ELR (cell line): ENCODE measurements around the gene CD6.
A peak's percentile ranks its signal among the peaks of the same experiment; 100 is the strongest.

Experiments
- DNase-seq: peaks from one replicate; pipeline ENCODE4 v3.0.0-alpha.2; 2015; ENCODE audit warnings: low read depth

CD6 gene

DNA sequence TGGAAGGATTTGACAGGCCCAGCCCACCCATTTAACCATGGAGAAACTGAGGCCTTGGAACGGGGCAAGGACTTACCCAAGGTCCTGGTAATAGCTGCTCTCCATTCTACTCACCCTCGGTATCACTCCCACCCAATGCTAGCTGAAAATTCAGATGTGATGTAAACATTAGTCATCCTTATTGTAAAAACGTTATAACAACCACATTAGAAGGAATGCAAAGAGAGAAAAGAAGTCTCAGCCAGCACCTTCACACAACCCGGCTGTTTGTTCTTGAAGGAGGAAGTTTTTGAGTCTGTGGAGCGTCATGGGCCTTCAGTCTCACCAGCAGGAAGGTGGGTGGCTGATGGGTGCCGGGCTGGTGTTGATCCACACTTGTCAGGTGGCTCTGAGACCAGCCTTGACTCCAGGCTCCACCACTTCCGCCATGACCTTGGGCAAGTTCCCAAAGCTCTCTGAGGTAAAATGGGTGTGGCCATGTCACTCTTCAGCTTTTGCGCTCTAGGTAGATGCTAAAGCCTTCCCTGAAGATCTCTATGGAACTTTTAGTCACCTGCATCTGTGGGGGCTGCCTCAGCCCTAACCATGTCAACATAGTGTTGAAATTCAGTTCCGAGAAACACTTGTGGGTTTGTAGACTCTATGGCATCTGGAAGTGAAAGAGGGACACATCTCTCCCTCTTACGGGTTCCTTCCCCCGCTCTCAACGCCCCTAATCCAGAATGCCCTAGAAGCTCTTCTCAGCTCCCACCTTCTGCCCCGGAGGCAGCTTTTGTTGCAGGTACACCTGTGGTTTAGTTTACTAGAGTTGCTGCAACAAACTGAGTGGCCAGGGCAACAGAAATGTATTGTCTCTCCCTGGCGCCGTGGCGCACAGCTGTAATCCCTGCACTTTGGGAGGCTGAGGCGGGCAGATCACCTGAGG, 14.8 kb downstream of the CD6 start:
- peak; percentile 76 for DNase-seq

DNA sequence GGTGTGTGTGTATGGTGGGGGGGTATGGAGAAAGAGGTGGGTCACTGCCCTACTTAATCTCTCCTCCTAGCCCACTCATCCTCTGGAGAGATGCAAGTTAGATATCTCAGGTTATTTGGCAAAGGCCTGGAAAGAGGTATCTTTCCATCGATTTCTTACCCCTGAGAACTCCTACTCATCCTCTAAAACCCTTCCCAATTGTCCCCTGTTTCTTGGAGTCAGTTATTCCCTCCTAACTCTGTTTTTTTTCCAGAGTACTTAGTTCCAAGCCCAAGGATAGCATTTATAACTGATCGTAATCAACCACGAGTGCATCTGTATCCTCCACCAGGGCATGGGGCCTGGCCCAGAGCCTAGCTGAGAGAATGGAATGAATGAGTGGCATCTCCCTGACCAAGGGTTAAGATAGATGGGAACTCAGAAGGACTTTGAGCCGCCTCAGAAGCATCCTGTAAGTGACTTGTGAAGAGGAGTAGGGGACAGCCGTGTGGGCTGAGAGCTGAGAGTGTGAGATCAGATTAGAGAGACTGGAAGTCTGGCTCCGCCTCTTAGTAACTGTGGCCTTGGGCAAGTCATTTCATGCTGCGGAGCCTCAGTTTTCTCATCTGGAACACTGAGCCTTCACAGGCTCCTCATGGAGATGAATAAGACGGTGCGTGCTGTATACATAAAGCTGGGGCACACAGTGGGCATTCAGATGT, 16.2 kb downstream of the CD6 start:
- DNase-seq = no peak

DNA sequence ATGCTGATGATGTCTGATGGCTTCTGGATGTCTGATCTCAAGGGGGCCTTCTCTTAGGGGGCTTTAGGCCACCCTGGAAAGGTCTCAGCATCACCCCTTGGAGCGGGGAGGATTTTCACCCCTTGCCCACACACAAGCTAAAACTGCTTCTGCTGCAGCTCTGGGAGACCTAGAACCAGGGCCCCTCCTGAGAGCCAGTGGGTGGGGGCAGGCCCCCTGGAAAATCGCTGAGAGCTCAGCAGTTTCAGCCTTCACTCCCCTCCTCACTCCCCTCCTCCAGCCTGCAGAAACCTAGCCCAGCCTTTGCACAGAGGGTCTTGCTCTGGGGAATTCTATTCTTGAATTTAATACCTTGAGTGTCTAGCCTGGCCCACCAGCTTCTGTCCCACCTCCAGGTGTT, 17.2 kb downstream of the CD6 start:
- no peak for DNase-seq

DNA sequence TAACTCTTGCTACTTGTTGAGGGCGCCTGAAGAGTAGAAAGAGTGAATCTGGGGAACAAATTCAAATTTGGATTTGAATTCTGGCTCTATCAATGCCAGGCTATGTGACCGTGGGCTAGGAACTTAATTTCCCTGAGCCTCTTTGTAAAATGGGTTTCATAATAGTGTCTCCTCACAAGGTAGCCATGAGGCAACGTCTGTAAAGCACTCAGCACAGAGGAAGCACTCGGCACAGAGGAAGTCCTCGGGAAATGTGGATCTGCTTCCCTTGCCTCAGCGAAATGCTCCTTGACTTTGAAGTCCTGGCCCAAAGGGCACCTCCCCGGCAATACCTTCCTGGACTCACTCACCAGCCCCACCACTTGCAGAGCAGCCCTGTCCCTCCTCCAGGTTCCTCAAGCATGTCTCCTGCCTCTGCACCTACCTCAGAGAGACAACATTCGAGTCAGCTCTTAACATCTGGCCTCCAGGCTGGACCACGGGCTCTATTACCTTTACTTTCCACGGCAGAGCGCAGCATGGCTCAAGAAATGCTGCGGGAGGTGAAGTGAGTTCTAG, 17.7 kb downstream of the CD6 start:
- no peak for DNase-seq

DNA sequence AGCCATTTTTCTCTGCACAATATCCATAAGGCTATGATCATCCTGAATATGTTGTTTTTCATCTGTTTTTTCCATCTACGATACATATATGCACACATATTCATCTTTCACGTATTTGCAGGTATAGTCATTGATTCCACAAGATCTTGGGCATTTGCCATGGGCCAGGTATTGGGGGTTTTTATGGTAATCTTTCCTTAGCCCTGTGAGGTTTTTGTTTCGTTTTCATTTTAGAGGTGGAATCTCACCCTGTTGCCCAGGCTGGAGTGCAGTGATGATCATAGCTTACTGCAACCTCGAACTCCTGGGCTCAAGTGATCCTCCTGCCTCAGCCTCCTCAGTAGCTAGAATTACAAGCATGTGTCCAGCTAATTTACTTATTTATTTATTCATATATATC, 20.0 kb downstream of the CD6 start:
- no peak for DNase-seq

DNA sequence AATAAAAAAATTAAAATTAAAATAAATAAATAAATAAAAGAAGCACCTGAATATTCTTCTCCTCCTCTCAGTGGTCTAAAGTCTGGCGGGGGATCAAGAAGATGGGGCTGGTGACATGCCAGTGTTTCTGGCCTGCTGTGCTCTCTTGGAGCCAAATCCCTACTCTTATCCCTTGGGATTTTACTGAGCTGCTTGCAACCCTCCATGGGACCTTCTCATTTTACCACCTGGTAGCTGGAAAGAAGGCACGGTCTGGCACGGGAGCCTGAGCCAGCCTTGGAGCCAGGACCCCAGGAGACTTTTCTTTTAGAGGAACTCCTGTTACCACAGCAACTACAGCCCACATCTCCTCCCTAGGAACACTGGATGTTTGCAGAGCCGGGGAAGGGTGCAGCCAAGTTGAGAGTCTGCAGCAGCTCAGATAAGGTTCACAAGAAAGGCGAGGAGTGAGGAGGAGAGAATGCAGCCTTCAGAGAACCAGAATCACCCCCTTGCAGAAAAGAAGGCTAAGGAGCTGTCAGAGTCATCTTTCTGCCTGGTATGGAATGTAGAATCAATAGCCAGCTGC, 21.4 kb downstream of the CD6 start:
- no peak for DNase-seq

DNA sequence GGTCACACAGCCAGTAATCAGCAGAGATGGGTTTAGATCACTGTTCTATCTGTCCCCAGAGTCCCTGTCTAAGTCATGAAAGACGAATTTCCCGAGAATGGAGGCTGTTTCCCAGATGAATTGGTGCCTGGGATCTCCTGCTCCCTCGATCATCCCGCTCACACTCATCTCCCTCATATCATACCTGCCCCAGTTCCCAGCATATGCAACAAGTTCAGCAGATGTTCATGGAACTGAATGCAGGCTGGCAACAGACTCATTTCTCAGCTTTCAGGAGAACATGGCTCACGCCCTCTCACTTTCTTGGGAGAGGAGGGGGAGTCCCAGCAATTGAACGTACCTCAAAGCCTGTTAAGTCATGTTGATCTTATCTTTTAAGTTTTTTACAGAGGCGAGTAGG, 22.1 kb downstream of the CD6 start:
- DNase-seq = no peak

DNA sequence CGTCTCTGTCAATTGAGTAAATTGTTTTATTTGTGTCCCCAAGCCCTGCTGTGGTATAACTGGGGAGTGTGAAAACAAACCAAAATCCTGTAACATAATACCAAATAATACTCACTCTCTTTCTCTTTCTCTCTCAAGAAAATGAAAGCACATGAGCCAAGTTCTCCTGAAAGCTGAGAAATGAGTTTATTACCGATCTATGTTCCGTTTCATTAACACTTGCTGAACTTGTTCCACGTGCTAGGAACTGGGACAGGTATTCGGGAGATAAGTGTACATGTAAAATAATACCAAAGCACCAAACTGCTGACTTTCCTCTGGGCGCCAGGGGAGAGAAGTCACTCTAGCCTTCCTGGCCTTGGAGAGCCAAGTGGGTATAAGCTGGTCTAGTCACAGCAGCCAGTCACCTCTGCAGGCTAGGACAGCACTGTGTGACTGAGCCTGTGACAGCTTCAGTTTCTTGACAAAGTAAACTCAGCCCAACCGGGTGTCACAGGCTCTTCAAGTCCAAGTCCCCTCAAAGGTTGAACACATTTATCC, 23.1 kb downstream of the CD6 start:
- no peak for DNase-seq

DNA sequence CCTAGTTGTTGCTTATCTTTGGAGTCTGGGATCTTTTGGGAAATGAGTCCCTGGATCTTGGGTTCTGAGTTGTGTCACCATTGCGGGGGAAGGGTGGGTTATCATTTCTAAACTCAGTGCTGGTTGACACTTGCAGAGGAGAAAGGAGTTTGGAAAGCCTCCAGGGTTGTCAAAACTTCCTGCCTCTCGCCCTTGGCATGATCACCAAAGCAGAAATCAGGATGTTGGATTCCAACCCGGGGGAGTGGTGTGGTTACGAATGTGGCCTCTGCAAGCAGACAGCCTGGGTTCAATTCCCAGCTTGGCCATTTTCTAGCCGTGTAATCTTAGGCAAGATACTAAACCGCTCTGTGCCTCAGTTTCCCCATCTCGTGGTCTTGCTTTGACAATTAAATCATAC, 24.3 kb downstream of the CD6 start:
- DNase-seq = no peak

DNA sequence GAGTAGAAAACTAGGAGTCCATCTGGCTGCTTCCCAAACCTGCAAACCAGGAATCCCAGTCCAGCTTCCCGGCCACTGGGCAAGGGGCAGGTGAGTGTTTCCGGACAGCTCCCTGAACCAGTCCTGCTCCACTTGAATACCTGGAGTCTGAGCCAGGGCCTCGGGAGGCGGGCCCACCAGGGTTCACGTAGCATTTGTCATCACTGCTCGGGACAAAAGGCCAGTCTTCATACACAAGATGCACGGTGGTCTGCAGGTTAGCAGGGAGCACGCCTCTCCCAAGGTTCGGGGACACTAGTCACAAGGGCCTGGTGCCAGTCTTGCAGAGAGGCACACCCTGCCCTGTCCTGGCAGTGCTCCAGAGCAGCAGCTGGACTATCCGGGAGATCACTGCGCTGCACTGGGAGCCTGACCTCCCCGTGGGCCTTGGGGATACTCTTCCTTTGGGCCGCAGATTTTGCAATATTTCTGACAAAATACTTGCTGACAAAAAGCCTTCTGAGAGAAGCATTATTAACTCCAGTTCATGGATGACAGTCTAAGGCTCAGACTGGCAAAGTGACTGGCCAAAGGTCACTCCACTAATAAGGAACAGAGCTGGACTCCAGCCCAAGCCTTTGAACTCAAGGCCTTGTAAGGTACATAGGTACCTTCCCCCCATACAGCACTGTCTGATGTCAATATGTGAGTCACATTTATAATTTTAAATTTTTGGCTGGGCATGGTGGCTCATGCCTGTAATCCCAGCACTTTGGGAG, 25.1 kb downstream of the CD6 start:
- DNase-seq = no peak

DNA sequence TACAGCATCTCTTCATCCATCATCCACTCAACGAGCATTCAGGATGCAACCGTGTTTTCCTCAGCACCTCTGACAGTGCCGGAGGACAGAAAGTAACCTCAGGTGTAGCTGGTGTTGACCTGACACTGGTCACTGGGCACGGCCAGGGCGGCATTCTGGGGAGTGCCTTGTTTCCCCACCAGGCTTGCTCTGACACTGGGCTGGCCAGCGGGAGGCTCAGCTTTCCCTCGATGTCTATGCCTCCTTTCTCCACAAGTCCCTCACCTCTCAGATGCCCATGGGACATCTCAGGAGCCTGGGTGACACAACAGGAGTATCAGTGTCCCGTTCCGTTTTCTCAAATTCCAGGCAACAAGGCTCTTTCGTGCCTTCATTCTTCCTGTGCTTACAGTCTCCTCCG, 28.9 kb downstream of the CD6 start:
- no peak for DNase-seq

DNA sequence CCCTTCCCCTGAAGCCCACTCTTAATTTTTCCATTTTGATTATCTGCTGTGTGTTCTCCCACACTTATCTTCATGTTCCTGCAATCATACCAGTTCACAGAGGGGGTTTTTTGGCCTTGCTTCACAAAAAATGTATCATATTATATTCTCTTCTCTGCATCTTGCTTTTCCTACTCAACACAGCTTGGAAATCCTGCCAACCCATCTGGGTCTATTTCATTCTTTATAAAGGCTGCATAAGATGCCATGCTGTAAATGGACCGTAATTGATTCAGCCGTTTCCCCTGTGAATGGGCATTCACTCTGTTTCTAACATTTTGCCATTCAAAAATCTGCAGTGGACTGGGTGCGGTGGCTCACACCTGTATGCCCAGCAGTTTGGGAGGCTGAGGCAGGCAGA, 30.5 kb downstream of the CD6 start:
- DNase-seq = no peak

DNA sequence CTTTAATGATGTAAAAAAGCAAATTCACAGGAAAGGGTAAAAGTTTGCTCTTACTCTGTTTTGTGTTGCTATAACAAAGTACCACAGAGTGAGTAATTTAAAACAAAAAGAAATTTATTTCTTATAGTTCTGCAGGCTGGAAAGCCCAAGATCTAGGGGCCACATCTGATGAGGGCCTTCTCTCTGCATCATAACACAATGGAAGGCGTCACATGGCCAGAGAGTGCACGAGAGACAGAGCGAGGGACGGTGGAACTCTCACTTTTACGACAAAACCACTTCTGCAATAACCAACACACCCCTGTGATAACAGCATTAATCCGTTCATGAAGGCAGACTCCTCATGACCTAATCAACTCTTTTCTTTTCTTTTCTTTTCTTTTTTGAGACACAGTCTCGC, 31.1 kb downstream of the CD6 start:
- no peak for DNase-seq

DNA sequence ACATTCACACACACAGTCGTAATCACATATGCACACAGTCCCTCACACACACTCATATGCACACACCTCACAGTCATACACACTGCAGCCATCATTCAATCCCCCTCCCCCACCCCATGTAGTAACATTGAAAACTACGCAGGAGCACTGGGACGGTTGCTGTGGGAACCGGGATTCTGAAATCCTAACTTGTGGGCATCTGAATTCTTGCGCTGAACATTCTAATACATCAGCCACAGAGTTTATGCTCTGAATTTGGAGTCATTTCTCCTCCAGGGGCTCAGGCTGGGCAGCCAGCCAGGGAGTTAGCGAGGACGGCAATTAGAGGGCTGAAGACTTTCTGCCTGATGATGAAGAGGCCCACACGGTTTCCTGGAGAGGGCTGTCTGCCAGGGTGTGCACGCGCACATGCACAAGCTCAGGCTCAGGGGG, 32.7 kb downstream of the CD6 start:
- no peak for DNase-seq

DNA sequence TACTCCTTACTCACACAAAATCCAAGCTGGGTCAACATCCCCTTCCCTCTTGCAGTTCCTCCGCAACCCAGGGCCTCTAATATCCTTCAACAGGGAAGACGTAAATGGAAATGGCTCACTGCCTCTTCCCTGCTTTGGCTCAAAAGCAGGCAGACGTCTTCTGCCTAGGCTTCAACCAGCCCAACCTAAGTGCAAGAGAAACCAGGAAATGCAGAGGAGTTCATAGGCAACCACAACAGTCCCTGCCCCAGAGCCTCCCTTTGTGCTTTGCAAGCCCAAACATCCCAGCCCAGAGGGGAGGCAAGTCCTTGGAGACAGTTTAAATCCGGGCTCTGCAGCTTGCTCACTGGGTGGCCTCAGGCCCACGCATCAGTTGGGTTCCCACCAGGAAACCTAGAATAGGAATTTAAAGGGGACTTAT, 33.3 kb downstream of the CD6 start:
- no peak for DNase-seq

DNA sequence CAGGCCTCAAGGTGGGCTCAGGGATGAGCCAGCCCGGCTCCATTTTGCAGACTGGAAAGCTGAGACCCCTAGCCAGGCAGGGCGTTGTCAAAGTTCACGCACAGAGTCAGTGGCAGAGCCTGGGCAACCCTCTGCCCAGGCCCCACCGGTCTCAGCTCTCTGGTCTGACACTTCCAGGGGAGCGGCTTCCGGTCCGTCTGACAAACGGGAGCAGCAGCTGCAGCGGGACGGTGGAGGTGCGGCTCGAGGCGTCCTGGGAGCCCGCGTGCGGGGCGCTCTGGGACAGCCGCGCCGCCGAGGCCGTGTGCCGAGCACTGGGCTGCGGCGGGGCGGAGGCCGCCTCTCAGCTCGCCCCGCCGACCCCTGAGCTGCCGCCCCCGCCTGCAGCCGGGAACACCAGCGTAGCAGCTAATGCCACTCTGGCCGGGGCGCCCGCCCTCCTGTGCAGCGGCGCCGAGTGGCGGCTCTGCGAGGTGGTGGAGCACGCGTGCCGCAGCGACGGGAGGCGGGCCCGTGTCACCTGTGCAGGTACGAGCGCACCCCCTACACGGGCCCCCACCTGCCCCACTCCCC, 36.0 kb downstream of the CD6 start:
- no peak for DNase-seq

DNA sequence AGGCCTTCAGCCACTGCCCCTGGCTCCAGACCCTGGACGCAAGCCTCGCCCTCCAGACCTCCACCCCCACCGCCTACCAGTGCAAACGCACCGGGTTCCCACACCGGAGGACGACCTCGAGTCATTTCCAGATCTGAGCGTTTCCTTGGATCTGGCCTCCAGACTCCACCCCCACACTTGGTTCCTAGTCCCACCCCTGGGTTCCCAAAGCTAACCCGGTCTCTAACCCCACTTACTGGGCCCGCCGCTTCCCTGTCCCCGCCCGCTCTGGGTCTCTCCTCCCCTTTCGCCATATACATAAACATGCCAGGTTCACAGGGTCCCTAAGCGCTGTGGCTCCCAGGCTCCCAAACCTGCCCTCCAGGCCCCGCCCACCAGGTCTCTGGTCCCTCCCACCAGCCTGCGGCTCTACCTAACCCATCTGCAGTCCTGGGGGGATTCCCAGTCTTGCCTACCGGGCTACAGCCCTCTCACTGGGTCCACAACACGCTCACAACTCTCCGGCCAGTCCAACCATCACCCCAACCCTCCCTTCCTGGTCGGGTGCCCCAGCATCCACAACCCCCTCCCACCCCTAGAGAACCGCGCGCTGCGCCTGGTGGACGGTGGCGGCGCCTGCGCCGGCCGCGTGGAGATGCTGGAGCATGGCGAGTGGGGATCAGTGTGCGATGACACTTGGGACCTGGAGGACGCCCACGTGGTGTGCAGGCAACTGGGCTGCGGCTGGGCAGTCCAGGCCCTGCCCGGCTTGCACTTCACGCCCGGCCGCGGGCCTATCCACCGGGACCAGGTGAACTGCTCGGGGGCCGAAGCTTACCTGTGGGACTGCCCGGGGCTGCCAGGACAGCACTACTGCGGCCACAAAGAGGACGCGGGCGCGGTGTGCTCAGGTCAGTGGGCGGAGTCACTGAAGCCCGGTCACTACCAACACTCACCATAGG, 36.7 kb downstream of the CD6 start:
- no peak for DNase-seq

DNA sequence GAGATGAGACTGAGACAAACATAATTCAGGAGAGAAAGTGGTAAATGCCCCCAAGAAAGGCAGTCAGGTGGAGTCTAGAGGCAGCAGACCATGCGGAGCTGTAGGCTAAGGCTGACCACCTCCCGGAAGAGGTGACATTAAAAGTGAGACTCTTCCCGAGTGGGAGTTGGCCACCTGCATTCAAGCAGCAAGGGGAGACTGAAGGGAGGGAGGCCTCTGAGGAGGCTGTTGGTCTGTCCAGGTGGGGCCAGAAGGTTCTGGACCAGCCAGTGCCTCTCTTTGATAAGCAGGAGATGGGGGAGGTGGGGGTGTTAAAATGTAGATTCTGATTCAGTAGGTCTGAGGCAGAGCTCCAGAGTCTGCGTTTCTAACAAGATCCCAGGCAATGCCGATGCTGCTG, 37.5 kb downstream of the CD6 start:
- DNase-seq = no peak

DNA sequence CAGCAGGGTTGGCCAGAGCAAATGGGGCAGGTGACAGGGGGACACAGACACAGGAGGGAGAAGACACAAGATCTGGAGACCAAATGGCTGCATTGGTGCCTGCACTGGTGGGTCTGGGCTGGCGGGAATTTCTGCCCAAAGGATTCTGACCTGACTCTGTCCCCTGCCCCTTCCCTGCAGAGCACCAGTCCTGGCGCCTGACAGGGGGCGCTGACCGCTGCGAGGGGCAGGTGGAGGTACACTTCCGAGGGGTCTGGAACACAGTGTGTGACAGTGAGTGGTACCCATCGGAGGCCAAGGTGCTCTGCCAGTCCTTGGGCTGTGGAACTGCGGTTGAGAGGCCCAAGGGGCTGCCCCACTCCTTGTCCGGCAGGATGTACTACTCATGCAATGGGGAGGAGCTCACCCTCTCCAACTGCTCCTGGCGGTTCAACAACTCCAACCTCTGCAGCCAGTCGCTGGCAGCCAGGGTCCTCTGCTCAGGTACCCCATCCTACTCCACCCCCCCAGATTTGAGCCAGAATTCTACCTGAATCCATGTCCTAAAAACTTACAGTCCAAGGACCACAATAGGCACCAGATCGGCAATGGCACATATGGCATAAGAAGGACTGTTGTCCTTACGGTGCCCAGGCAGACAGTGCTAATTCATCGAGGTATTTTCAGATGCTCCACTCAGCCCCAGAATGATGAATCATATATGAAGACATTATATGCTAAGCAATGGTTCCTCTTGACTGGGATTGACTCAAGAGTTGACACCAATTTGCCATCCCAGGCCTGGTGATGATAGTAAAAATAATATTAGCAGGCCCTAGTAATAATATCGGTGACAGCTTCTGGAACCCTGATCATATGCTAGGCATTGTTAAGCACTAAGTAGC, 38.2 kb downstream of the CD6 start:
- DNase-seq = no peak
